ENCODE results near the gene GOT1.
A peak's percentile ranks its signal among the peaks of the same experiment; 100 is the strongest.

GOT1 gene

DNA sequence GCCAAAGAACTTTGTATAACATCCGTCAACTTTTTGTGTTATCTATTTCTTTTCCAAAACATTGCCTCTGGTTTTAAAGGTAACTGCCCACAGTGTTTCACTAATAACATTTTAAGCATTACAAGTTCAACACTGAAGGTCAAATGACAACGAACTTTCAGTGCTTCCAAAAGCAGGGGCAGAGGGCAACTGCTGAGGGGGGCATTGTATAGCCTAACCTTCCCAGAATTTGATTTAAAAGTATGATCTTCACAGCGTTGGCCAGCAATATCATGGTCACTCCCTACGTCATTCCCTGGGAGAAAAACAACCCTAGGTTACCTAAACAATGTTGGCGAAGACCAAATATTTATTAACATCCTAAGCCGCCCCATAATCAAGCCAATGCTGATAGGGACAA is 2.5 kb upstream of the GOT1 start:
- DNase-seq: no peak

DNA sequence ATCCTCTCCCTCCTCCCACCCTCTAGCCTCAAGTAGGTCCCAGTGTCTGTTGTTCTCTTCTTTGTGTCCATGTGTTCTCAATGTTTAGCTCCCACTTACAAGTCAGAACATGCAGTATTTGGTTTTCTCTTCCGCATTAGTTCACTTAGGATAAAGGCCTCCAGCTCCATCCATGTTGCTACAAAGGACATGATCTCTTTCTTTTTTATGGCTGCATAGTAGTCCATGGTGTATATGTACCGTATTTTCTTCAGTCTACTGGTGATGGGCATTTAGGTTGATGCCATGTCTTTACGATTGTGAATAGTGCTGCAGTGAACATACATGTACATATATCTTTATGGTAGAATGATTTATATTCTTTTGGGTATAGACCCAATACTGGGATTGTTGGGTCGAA is 1.6 kb upstream of the GOT1 start:
- no peak for DNase-seq

DNA sequence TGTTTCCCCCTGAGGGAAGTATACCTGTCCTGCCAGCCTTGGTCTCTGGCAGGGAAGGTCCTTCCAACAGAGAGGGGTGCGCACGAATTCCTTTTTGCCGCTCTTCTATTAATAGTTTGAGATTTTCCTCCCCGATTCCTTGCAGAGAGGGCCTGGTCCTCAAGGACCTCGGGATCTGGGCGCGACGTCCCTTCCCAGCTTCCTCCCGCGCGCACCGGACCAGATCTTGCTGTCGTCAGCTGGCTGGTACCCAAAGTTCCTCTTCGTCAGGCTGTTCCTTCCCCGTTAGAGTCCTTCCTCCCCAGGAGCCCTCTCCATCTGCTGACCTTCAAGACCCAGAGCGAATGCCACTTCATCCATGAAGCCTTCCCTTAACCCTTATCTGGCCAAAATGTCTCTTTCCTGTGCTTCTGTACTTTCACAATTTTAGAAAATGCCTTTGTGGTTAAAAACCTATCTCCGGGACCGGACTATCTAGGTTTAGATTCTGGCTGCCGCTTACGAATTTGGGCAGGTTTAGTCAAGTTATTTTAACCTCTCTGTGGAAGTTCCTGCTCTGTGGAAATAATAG is 851 bp upstream of the GOT1 start:
- peak; percentile 16 for DNase-seq

- no peak for DNase-seq
Observed at GRCh38 chr10:99430116-99430450, 341 bp downstream of the GOT1 start.

- DNase-seq: no peak
Observed at GRCh38 chr10:99429517-99430095, 818 bp downstream of the GOT1 start.

DNA sequence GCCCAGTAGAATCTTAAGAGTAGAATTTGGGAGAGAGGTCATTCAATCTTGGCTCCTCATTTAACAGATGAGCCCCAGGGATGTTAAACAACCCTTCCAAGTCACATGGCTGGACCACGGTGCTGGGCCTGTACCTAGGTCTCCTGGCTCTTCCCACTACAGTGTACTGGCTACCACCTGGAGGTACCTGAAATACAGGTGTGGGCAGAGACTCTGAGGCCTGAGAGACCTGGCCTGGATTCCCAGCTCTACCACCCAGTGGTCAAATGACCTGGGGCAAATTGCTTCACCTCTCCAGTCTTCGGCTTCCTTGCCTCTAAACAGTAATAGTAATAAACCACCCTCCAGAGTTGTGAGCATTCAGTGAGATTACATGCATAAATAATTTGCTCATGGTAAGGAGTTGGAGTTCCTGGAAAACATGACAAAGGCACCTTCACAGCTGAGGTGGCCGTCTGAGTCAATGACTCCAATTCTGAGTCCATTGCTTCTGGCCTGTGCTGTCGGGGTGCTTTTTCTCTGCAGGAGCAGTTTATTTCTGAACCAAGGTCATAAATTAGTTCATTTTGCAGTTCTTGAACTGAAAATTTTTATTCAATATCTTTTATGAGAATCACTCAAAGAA is 2.7 kb downstream of the GOT1 start:
- DNase-seq: no peak

DNA sequence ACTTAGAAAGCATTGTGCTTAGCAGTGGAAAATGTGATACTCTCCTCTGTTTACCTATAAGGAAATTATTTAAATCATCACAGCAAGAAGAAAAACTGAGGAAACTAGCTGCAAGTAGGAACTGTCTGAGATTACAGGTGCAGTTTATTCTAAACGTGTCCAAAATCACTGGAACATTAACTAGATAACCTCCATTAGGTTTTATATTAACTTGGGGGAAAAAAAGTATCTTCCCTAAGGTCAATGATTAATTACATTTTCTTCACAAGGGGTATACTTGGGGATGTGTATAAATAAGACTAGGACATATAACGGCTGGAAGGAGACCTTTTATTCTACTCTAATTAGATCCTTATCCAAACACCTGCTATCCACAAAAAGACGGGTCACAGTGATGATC is 3.7 kb downstream of the GOT1 start:
- DNase-seq: no peak

- no peak for DNase-seq
Observed at GRCh38 chr10:99425204-99425603, 5.2 kb downstream of the GOT1 start.

DNA sequence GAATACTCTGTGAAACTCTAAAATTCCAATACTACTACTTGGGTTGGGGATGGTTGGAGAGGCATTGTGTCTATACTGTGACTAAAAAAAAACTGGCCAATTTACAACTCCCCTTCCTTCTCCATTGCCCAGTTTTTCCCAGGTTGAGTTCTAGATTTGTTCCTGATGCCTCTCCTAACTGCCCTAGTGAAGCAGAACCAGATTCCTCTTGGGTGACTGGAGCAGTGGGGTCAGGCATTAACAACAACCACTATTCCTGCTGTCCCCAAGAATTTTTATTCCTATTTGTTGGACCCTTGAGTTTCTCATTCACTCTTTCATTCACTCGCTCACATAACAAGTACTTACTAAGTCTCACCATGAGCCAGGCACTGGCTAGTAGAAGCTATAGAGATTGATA is 5.8 kb downstream of the GOT1 start:
- no peak for DNase-seq

- no peak for DNase-seq
Observed at GRCh38 chr10:99422529-99423096, 7.8 kb downstream of the GOT1 start.

GRCh38 chr10:99421233-99421739 is 9.1 kb downstream of the GOT1 start:
- DNase-seq: no peak

- no peak for DNase-seq
Observed at GRCh38 chr10:99419688-99420087, 10.7 kb downstream of the GOT1 start.

DNA sequence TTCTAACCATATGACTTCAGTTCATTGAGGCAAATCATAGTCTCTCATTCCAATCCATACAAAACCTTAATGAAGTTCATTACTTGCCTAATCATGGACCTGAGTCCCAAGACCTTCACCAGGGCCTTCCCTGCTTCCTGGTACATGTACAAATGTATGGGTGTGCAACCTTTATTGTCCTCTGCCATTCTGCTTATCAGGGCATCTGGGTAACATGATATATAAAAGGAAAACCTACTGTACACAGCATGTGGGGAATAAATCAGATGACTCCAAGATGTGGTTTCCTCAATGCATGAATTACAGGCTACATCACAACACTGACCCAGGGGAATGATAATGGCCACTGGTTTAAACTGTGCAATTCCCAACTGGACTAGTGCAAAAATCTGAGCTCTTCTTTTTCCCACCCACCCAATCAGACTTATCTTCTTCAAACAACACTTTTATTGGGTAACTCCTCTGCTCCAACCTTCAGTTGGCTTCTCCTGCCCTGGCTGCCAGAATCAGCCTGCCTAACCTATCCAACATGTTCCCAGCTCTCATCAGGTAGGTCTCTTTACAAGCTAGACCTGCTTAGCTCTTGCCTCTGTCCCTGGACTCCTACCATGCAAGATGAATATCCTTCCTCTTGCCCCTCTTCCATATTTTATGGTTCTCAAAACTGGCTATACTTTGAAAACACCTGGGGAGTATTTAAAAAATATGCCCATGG is 11.4 kb downstream of the GOT1 start:
- DNase-seq: no peak

GRCh38 chr10:99412099-99412498 is 18.3 kb downstream of the GOT1 start:
- no peak for DNase-seq

DNA sequence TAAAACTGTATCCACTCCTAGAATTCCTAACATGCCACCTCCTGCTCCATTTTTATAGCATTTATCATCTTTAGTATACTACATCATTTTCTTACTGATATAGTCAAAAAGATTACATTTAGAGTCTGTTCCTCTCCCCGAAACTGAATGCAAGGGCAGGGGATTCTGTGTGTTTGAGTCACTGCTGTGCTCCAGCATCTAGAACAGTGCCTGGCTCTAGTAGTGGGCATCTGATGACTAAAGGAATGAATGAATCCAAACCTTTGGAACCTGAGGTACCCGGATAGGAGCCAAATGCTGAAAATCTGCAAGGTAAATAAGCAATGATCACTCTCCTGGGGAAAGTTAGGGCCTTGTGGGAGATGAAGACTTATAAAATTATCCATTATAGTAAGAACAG is 18.9 kb downstream of the GOT1 start:
- no peak for DNase-seq

DNA sequence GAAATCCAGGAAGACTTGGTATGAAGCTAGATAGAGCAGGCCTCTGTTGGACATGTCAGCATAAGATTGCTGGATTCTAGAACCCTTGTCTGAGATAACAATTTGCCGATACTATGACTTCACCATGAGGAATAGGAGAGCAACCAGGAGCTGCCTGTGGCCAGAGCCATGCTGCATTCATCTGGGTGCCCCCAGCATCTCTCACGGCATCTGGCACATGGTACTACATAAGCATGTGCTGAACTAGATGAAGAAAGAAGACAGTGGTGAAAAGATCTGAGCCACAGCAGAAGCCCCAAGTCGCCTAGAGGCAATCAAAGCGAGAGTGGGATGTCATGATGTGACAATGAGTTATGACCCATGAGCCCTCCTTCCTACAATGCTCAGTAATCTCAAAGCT is 19.5 kb downstream of the GOT1 start:
- no peak for DNase-seq

GRCh38 chr10:99410146-99410545 is 20.3 kb downstream of the GOT1 start:
- no peak for DNase-seq

DNA sequence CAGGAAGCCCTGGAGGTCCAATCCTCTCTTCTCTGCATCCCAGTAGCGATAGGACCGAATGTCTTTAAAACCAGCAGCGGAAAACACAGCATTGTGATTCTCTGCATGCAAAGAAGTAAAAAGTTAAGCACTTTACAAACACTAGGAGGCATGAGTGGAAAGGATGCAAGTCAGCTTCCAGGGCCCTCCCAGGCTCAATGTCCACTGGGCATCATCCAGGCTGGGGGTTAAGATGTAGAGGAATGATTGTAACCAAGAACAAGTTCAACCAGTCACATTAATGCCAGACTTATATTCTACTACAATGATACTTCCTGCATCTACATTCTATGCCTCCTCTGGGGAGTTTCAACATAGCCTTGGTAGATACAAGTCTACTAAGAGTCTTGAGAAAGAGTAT is 24.3 kb downstream of the GOT1 start:
- DNase-seq: no peak

DNA sequence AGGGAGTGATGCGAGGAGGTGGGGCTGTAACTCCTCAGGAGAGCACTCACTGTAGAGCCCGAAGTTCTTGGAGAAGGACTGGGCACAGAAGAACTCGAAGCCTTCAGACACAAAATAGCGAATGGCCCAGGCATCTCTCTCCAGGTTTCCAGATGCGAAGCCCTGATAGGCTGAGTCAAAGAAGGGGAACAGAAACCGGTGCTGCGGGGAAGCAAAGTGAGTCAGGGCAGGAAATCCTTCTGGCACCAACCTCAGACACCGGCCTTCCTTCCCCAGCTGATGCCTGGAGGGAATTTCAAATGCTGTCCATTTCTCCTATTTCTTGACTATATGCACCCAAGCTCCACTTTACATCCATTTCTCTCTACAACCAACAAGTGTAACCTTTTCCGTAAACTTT is 26.8 kb downstream of the GOT1 start:
- no peak for DNase-seq

DNA sequence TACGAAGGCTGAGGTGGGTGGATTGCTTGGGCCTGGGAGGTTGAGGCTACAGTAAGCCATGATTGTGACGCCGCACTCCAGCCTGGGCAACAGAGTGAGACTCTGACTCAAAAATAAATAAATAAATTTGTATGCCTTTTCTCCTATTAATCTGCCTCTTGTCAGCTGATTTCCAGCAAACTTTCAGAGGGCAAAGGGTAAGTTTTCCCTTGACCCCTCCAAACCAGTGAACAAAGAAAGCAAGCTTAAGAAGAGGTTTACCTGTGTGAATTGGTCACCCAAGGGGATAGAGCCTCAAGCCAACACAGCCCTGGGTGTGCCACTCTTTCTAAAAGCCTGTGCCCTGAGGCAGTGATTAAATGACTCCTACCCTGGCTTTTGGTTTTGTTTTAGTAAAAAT is 30.8 kb downstream of the GOT1 start:
- no peak for DNase-seq

DNA sequence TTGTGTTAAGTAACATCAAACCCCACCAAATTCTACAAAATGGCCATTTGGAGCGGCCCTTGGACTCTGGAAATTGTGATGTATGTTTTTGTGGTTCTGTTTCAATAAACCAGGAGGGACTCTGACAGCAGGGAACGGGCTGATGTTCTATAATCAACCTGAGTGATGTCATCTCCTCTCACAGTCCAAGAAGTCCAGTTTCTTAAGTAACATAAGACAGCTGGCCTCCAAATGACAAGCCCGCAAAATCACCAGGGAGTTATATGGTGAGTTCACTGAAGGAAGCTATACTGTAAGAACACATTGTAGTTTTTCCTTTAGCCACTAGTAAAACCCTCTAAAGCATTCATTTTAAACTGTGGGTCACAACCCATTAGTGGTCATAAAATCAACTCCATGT is 34.0 kb downstream of the GOT1 start:
- DNase-seq: no peak

DNA sequence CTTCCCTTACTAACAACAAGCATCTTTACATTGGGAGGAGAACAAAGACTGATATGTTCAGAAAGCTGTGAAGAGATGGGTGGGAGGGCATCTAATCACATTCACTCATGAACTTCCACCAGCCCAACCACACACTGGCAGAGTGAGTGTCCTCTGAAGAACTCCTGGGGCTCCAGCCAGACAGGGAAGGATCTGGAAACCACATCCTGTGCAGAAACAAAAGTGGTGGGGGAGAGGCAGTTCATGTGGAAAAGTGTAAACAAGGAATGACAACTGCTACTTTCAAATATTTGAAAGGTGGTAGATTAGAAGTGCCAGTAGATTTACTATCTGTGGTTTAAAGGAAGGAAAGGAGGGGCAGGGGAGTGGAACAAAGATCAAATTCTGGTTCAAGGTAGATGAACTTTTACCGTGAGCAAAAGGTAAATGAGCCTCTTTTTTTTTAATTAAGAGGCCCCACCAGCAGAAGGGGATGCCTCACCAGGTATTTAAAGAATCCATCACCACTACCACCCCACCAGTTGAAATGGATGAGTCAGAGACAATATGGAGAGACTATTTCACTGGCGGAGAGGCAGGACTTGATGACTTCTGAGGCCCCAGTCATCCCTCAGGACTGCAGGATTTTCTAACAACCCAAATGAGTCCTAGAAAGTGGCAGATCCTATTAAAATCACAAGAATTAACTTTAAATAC is 34.5 kb downstream of the GOT1 start:
- no peak for DNase-seq

DNA sequence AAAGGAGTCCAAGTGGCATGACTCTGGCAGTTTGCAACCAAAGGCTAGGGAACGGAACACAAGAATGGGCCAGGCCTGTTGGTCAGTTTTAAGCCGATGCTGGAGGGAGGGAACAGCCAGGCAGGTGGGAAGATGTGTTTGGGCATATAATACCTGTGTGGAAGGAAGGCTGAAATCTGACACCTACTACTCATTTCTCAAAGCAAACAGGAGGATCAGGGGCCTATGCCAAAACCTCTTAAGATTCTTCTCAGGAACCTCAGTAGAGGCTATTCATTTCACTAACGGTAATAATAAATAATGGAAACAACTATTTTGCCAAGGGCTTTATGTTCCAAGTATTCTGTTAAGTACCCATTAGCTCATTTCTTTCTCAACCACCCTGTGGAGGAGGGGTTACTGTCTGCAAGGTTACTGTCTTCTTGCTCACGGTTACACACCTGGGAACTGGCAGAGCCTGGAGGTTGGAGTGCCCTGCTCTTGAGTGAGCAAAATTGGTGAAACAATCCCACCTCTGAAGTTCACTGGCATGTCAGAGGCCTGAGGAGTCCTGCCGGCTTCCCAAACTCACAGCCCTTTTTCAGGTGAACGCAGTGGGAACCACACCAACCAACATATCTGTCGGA is 35.5 kb downstream of the GOT1 start:
- DNase-seq: no peak
